HCT116 (cell line): Measurements from ENCODE around the gene CALCOCO2. TPM values are rescaled to one million over a fixed set of nuclear protein-coding genes. Genes with fewer than 3 reads are reported as not detected.

Source experiments
- ATAC-seq: fragments of 200-7000 bp; cut with Tn5 transposase; 2 replicates; pipeline ENCODE4 v1.9.1; 2020; ENCODE audit warnings: mild to moderate bottlenecking, moderate library complexity
- BruUV-seq: library from RNA; stranded (reverse); fragments of 400-500 nt; replicated peaks from 2 replicates; lab custom pipeline; 2021; lab: Mats Ljungman, UMichigan
- CTCF ChIA-PET: fragments of 300-600 bp; sonication (Branson Sonifier 250); formaldehyde crosslinking; loops from one replicate; lab custom pipeline; 2021; ENCODE audit warnings: antibody characterized with exemption; lab: Charles Lee
- POLR2A ChIA-PET: fragments of 300-600, 350-600 bp; sonication (Branson Sonifier 250); formaldehyde crosslinking; loops from one replicate; lab custom pipeline; 2021; ENCODE audit warnings: antibody characterized with exemption; lab: Charles Lee
- RAD21 ChIA-PET, 2 experiments: fragments of 300-600 bp; sonication (Branson Sonifier 250); formaldehyde crosslinking; loops; one replicate each; lab custom pipeline; 2023; ENCODE audit warnings: low total read pairs in 2 of 2; ENCODE audit not compliant: uncharacterized antibody in 2 of 2, unreplicated experiment in 2 of 2, low non-redundant PET in 1 of 2; lab: Charles Lee
- DNase-seq: peaks from one replicate; pipeline ENCODE4 v3.0.0-alpha.2; 2010; ENCODE audit warnings: low read depth, low spot score
- H2AFZ ChIP-seq: fragments of 200-600 bp; shearing (Covaris generic), sonication (generic); 2 replicates; pipeline ENCODE4 v1.6.1; 2017; ENCODE audit warnings: low read depth, mixed run types, mixed read lengths, antibody characterized with exemption, low read length; ENCODE audit not compliant: poor library complexity, severe bottlenecking
- H3K27ac ChIP-seq: 2 replicates; pipeline ENCODE4 v1.5.1; 2012; ENCODE audit warnings: low read depth, low read length
- H3K27me3 ChIP-seq: fragments of 200-600 bp; sonication (generic); 2 replicates; pipeline ENCODE4 v1.6.1; 2016; ENCODE audit warnings: mixed run types, low read length, mixed read lengths; ENCODE audit not compliant: insufficient read depth
- H3K36me3 ChIP-seq, 2 experiments: fragments of 200-500 bp in 1 of 2; fragments of 200-600 bp in 1 of 2; sonication (Bioruptor generic) in 1 of 2; sonication (generic) in 1 of 2; 2 replicates each; pipeline versions ENCODE4 v1.5.1 to v1.6.1; 2014 to 2016; ENCODE audit warnings: low read length in 2 of 2, inconsistent platforms in 1 of 2, mixed read lengths in 1 of 2, mixed run types in 1 of 2; ENCODE audit not compliant: insufficient read depth in 2 of 2, control insufficient read depth in 1 of 2
- H3K4me1 ChIP-seq, 2 experiments: fragments of 200-600 bp in 1 of 2; sonication (generic) in 1 of 2; 2 replicates each; pipeline versions ENCODE4 v1.5.1 to v1.6.1; 2012 to 2017; ENCODE audit warnings: low read length in 2 of 2, inconsistent platforms in 1 of 2, mild to moderate bottlenecking in 1 of 2, mixed read lengths in 1 of 2, mixed run types in 1 of 2, moderate library complexity in 1 of 2; ENCODE audit not compliant: insufficient read depth in 2 of 2, control insufficient read depth in 1 of 2
- H3K4me2 ChIP-seq: fragments of 200-600 bp; sonication (generic); 2 replicates; pipeline ENCODE4 v1.6.1; 2017; ENCODE audit warnings: mixed run types, low read length, mixed read lengths
- H3K4me3 ChIP-seq, 2 experiments: fragments of 200-600 bp in 1 of 2; sonication (generic) in 1 of 2; replicated peaks in 1 of 2; 2 replicates each; pipeline ENCODE4 v1.5.1; 2011 to 2016; ENCODE audit warnings: low read length in 2 of 2, control low read depth in 1 of 2, low read depth in 1 of 2, mild to moderate bottlenecking in 1 of 2, mixed read lengths in 1 of 2, mixed run types in 1 of 2
- H3K79me2 ChIP-seq: fragments of 200-600 bp; sonication (generic); 2 replicates; pipeline ENCODE4 v1.6.1; 2017; ENCODE audit warnings: mild to moderate bottlenecking, mixed run types, low read length, moderate library complexity, mixed read lengths; ENCODE audit not compliant: insufficient read depth
- H3K9ac ChIP-seq: fragments of 200-600 bp; sonication (generic); 2 replicates; pipeline ENCODE4 v1.6.1; 2016; ENCODE audit warnings: low read length, mixed read lengths
- H3K9me2 ChIP-seq: fragments of 200-600 bp; sonication (generic), shearing (Covaris generic); 2 replicates; pipeline ENCODE4 v1.6.1; 2017; ENCODE audit warnings: mixed run types, mild to moderate bottlenecking, moderate library complexity; ENCODE audit not compliant: insufficient read depth
- H3K9me3 ChIP-seq, 2 experiments: fragments of 200-500 bp in 1 of 2; fragments of 200-600 bp in 1 of 2; sonication (Bioruptor generic) in 1 of 2; sonication (generic) in 1 of 2; 2 replicates each; pipeline ENCODE4 v1.6.1; 2014 to 2017; ENCODE audit warnings: low read length in 2 of 2, mixed read lengths in 2 of 2, inconsistent platforms in 1 of 2, low read depth in 1 of 2, mild to moderate bottlenecking in 1 of 2, mixed run types in 1 of 2, moderate library complexity in 1 of 2; ENCODE audit not compliant: control insufficient read depth in 1 of 2, insufficient read depth in 1 of 2
- H4K20me1 ChIP-seq: fragments of 200-600 bp; sonication (generic), shearing (Covaris generic); 2 replicates; pipeline ENCODE4 v1.6.1; 2017; ENCODE audit warnings: mixed run types, mild to moderate bottlenecking, moderate library complexity; ENCODE audit not compliant: insufficient read depth
- CBX3 ChIP-seq: IDR thresholded peaks from 2 replicates; pipeline ENCODE4 v1.6.1; 2012; ENCODE audit warnings: low read depth
- CEBPB ChIP-seq: IDR thresholded peaks from 2 replicates; pipeline ENCODE4 v1.6.1; 2012; ENCODE audit warnings: low read depth
- ELF1 ChIP-seq: IDR thresholded peaks from 2 replicates; pipeline ENCODE4 v1.6.1; 2012; ENCODE audit warnings: low read depth, borderline replicate concordance
- POLR2AphosphoS5 ChIP-seq: IDR thresholded peaks from 2 replicates; pipeline ENCODE4 v1.6.1; 2011; ENCODE audit warnings: mild to moderate bottlenecking, low read depth, low read length, moderate library complexity
- RAD21 ChIP-seq: IDR thresholded peaks from 2 replicates; pipeline ENCODE4 v1.6.1; 2012; ENCODE audit warnings: low read depth, mild to moderate bottlenecking
- SIN3A ChIP-seq: IDR thresholded peaks from 2 replicates; pipeline ENCODE4 v1.6.1; 2012; ENCODE audit warnings: low read depth
- ZNF274 ChIP-seq: fragments of 200-500 bp; sonication (Bioruptor generic); IDR thresholded peaks from 2 replicates; pipeline ENCODE4 v1.6.1; 2014; ENCODE audit warnings: mild to moderate bottlenecking, low read depth, low read length, inconsistent platforms
- intact Hi-C: fragments of 100-400 bp; cut with micrococcal nuclease; formaldehyde crosslinking; loops from 2 replicates; pipeline ENCODE4 v1.10.0; 2022
- total RNA-seq: library from RNA; stranded (reverse); gene quantifications from one replicate; pipeline ENCODE4 v1.2.1, GENCODE V29; 2021; ENCODE audit not compliant: unreplicated experiment
- TF ChIP-seq, protein P1 (sequence below): IDR thresholded peaks from 2 replicates; pipeline ENCODE4 v1.6.1; 2011; ENCODE audit warnings: mild to moderate bottlenecking, low read length, moderate library complexity; ENCODE audit not compliant: insufficient replicate concordance; ENCODE audit errors: extremely low read depth
- TF ChIP-seq, protein P2 (sequence below), 3 experiments: fragments of 200-600 bp in 1 of 3; sonication (generic) in 1 of 3; IDR thresholded peaks in 2 of 3; conservative IDR thresholded peaks in 1 of 3; 2 replicates each; pipeline ENCODE4 v1.5.1; 2012 to 2017; ENCODE audit warnings: low read depth in 2 of 3, low read length in 2 of 3, antibody characterized with exemption in 1 of 3, borderline replicate concordance in 1 of 3, control low read depth in 1 of 3, mild to moderate bottlenecking in 1 of 3, mixed read lengths in 1 of 3, mixed run types in 1 of 3, moderate library complexity in 1 of 3; ENCODE audit not compliant: insufficient read depth in 1 of 3

Gene CALCOCO2
- total RNA-seq, 1 experiment from 2014 or later: 151 TPM

DNA sequence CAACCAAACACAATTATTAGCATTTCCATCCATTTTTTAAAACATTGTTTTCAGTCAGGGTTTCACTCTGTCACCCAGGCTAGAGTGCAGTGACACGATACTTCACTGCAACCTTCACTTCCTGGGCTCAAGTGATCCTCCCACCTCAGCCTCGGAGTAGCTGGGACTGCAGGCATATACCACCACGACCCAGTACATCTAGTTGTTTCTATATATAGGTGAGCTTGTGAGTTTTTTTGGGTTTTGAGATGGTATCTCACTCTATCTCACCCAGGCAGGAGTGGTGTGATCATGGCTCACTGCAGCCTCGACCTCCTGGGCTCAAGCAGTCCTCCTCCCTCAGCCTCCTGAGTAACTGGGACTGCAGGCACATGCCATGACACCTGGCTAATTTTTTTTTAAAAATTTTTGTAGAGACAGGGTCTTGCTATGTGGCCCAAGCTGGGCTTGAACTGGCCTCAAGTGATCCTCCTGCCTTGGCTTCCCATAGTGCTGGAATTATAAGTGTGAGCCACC is 40.3 kb downstream of the CALCOCO2 start:
- ATAC-seq (no peak), DNase-seq (no peak)
- H3K27me3 ChIP-seq: no peaks in the 10 kb centered on the region
- H2AFZ ChIP-seq: no peak overlapping the region
- H3K27ac ChIP-seq: no peak overlapping the region
- CTCF ChIA-PET: interaction anchor here (0.7 to 3.0 kb wide), 4 partner anchors 11 to 199 kb away, joined by 3 to 9 read pairs (median 4); no protein-coding TSS in a partner anchor
- H3K9me2 ChIP-seq: no peaks in the 10 kb centered on the region
- no peak overlapping the region for H3K4me2 ChIP-seq
- H3K79me2 ChIP-seq: no peaks in the 10 kb centered on the region
- H3K9me3 ChIP-seq: no peaks in the 10 kb centered on the region
- no TSS peak for BruUV-seq
- intact Hi-C loops: loop anchor here (10.0 kb wide), 1 partner anchor 716 kb away; no protein-coding TSS in a partner anchor
- TF ChIP-seq ZNF274 (no peak), RAD21 (no peak)
- TF ChIP-seq, protein P1, sequence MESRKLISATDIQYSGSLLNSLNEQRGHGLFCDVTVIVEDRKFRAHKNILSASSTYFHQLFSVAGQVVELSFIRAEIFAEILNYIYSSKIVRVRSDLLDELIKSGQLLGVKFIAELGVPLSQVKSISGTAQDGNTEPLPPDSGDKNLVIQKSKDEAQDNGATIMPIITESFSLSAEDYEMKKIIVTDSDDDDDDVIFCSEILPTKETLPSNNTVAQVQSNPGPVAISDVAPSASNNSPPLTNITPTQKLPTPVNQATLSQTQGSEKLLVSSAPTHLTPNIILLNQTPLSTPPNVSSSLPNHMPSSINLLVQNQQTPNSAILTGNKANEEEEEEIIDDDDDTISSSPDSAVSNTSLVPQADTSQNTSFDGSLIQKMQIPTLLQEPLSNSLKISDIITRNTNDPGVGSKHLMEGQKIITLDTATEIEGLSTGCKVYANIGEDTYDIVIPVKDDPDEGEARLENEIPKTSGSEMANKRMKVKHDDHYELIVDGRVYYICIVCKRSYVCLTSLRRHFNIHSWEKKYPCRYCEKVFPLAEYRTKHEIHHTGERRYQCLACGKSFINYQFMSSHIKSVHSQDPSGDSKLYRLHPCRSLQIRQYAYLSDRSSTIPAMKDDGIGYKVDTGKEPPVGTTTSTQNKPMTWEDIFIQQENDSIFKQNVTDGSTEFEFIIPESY: no peak
- peaks cover 6 to 8% of the 10 kb centered on the region in 2 experiments; a peak in 2 of 4 replicates for H3K4me1 ChIP-seq
- H4K20me1 ChIP-seq: no peaks in the 10 kb centered on the region
- RAD21 ChIA-PET: no interaction called here
- H3K9ac ChIP-seq: no peak overlapping the region
- H3K36me3 ChIP-seq: no peaks in the 10 kb centered on the region
- POLR2A ChIA-PET: interaction anchor here (1.4 kb wide), 1 partner anchor 165 kb away, joined by 3 read pairs; no protein-coding TSS in a partner anchor
- no peak overlapping the region for H3K4me3 ChIP-seq

DNA sequence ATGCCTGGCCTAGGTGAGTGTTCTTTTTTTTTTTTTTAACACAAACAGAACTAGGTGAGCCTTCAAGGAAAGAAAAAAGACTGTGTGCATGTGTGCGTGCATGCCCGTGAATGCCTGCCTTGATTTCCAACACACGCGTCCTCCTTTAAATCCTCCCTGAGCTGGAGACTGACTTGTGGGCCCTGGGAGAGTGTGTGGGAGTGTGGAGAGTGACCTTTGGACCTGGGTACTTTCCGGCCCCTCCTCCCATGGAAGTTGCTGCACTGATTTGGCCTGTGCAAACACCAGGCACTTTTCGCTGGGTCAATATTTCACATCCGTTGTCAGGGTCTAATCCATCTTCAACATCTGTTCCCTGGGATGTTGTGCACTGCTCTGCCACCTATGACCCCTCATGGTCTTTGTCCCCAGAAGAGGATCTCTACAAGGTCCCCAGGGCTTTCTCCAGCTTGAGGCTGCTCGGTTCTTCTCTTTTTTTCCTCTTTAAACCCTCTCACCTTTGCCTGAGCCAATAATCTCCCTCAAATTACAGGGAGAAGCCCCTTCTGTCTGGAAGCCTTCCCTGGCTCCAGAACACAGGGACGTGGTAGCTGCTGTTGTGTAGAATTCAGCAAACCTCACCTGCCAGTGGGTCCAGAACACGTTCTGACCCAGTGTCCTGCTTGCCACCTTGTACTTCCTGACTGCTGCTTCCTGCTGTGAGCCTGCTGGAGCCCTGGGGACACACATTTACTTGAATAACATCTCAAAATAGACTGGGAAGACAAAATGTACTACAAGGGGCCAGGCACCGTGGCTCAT is 40.9 kb downstream of the CALCOCO2 start:
- ChIA-PET RAD21 (no interaction called here), POLR2A (interaction anchor here (1.4 kb wide), 1 partner anchor 164 kb away, joined by 3 read pairs; no protein-coding TSS in a partner anchor), CTCF (interaction anchor here (1.2 to 3.0 kb wide), 4 partner anchors 12 to 200 kb away, joined by 3 to 12 read pairs (median 6); no protein-coding TSS in a partner anchor)
- Histone ChIP-seq H3K36me3 (no peaks in the 10 kb centered on the region), H3K27ac (no peak overlapping the region), H2AFZ (no peak overlapping the region), H3K4me3 (no peak overlapping the region), H3K9ac (no peak overlapping the region), H4K20me1 (no peaks in the 10 kb centered on the region), H3K27me3 (no peaks in the 10 kb centered on the region), H3K9me2 (no peaks in the 10 kb centered on the region), H3K79me2 (no peaks in the 10 kb centered on the region), H3K4me2 (no peak overlapping the region), H3K9me3 (no peaks in the 10 kb centered on the region), H3K4me1 (peaks cover 6 to 8% of the 10 kb centered on the region in 2 experiments; a peak in 2 of 4 replicates)
- intact Hi-C loops: loop anchor here (10.0 kb wide), 1 partner anchor 717 kb away; no protein-coding TSS in a partner anchor
- no peak for DNase-seq
- BruUV-seq: no TSS peak
- no peak for ATAC-seq
- no peak for TF ChIP-seq SIN3A
- no peak for TF ChIP-seq POLR2AphosphoS5
- TF ChIP-seq ELF1: no peak
- TF ChIP-seq, protein P2, sequence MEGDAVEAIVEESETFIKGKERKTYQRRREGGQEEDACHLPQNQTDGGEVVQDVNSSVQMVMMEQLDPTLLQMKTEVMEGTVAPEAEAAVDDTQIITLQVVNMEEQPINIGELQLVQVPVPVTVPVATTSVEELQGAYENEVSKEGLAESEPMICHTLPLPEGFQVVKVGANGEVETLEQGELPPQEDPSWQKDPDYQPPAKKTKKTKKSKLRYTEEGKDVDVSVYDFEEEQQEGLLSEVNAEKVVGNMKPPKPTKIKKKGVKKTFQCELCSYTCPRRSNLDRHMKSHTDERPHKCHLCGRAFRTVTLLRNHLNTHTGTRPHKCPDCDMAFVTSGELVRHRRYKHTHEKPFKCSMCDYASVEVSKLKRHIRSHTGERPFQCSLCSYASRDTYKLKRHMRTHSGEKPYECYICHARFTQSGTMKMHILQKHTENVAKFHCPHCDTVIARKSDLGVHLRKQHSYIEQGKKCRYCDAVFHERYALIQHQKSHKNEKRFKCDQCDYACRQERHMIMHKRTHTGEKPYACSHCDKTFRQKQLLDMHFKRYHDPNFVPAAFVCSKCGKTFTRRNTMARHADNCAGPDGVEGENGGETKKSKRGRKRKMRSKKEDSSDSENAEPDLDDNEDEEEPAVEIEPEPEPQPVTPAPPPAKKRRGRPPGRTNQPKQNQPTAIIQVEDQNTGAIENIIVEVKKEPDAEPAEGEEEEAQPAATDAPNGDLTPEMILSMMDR (IDR thresholded peaks at IDR 0.05 in 2 of 3, conservative IDR thresholded peaks at IDR 0.05 in 1 of 3; ENCODE audit: borderline replicate concordance in 1 of 3, insufficient read depth in 1 of 3, low read depth in 2 of 3, low read length in 2 of 3): no peak
- no peak for TF ChIP-seq CBX3
- TF ChIP-seq, protein P1: no peak
- TF ChIP-seq ZNF274: no peak
- TF ChIP-seq CEBPB: no peak
